H1 (cell line): ENCODE measurements around the gene LILRB1.

ENCODE experiments used
- EGR1 ChIP-seq: IDR thresholded peaks from 2 replicates; pipeline ENCODE4 v1.6.1; 2011; ENCODE audit warnings: low read depth, low read length, borderline replicate concordance
- TBP ChIP-seq: IDR thresholded peaks from 2 replicates; pipeline ENCODE4 v1.6.1; 2011; ENCODE audit warnings: low read depth, low read length, improper control_type of control experiment

DNA sequence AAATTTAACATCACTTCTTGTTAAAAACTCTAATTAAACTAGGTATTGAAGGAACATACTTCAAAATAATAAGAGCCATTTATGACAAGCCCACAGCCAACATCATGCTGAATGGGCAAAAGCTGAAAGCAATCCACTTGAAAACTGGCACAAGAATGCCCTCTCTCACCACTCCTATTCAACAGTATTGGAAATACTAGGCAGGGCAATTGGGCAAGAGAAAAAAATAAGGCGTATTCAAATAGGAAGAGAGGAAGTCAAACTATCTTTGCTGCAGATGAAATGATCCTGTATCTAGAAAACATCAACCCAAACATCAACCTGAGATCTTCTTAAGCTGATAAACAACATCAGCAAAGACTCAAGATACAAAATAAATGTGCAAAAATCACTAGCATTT lies 15.6 kb upstream of the LILRB1 start:
- TF ChIP-seq TBP: no peak
- no peak for TF ChIP-seq EGR1
